Measurements from ENCODE around the gene ITPK1.

ITPK1 gene

DNA sequence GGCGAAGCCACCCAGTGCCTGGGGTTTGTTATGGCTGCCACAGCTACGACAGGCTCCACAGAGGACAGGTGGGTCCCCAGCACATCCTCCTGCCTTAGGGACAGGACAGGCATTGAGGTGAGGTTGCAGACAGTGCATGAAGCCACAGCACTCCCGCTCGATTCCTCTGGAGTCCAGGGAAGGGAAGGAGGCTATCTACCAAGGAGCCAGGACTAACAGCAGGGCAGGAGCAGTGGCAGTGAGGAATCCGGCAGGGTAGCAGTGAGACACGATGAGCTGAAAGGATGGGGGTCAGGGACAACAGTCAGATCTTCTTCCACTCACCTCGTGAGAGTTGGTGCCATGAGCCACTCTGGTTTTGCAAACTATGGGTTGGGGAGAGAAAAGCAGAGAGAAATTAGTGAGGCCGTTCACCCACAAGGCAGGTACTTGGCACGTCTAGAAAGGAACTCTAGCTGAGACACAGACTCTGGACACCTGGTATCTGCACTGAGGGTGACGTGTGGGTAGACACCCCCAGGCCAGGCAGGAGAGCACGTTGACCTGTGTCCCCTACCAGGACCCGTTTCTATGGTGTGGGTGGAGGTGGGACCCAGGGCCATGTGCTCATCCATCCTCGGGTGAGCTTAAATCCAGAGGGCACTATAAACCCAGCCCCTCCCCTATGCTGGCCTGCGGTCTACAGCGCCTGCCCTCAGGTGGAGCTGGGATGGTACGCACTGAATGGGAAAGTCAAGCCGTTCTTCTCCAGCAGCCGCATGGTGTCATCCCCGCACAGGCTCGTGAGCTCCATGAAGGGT, 153.5 kb downstream of the ITPK1 start:
- no peak for DNase-seq

DNA sequence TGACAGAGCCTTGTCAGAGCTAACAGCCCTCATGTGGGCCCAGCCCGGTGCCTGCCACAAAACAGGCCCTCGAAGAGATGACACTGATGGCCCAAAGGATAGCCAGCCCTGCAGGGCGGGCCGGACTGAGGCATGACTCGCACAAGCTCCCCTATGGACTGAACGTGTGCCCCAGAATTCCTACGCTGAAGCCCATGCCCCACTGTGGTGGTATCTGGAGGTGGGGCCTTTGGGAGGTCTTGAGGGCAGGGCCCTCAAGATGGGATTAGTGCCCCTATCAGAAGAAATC, 154.2 kb downstream of the ITPK1 start:
- DNase-seq: no peak

DNA sequence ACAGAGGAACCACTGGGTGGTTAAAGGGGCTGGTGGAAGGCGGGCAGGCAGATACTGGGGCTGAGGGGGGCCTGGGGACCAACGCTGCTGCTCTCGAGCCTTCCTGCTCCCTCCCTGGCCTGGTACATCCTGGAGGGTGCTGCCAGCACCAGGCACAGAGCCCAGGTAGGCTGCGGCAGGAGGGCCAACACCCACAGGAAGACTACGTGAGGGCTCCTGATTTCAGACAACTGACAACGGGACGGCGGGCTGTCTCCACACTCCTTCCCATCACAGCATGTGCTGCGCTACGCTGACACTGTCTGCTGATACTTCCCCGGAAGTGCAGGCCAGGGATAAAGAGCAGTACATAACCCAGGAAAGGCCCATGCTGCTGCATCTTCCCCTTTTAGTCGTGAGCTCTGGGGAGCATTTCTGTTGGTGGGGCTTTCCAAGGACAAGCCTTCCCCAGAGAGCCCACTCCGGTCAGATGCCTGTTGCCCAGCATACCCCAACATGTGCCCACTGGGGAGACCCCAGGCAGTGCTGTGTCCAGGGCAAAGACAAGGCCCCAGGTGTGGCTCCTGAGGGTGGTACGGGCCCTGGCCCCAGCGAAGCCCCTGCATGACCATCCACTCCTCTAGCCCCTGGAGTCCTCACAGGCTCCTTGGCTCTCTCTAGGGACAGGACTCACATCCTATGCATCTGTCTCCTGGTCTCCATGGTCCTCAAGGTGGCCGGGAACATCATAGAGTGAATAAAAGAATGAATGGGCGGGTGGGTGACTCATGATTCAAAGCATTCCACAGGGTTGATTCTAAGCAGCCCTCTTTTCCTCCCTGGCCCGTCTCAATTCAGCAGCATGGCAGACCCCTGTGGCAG, 154.8 kb downstream of the ITPK1 start:
- DNase-seq: no peak

DNA sequence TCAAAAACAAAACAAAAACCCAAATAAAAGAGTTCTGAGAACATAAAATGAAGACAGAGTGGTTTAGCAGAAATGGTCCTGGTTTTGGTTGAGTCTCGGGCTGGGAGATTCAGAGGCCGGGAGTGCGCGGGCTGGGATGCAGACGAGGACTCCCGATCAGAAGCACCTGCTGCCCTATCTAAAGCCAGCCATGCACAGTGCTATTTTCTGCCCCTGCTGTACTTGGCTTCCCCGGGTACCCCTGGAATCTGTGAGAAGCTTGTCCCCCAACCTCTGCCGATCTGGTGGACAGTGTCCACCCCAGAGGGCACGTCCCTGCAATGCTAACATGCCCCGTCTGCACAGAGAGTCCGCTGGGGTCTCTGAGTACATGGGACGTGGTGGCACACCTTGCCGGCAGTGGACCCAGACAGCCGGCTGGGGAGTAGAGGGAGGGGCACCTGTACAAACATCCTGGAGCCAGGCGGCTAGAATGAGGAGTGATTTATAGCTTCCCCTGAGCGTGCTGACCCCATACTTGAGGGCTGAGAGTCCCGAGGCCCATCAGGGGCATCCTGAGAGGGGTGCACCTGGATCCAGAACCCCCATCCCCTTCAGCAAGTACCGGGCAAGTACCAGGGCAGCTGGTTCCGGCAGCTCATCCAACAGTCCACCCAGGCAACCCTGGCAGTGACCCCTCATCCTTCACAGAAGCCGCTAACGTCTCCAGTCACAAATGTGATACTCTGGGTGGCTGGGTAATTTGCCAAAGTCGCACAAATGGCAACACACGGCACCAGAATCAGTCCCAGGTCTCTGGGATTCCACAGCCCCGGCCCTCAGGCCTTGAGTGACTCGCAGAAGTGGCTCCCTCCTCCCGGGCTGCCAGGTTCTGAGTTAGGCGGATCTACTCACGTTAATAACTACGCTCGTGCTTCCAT, 155.7 kb downstream of the ITPK1 start:
- no peak for DNase-seq

DNA sequence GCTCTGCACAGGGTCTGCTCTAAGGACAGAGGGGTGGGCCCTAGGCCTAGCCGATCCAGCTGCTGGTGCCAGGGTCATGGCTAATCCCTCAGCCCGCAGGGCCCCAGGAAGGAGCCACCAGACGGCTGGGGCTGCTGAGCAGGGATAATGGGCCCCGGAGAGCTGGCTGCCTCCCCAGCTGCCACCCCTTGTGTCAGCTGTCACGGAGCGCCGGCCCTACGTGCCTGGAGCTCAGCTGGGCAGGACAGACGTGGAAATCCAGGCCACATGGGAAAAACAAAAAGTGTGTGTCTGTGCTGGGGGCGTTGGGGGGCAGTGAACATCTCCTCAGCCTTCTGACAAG, 156.6 kb downstream of the ITPK1 start:
- peak in 1 of 2 experiments; percentile 38 for DNase-seq

DNA sequence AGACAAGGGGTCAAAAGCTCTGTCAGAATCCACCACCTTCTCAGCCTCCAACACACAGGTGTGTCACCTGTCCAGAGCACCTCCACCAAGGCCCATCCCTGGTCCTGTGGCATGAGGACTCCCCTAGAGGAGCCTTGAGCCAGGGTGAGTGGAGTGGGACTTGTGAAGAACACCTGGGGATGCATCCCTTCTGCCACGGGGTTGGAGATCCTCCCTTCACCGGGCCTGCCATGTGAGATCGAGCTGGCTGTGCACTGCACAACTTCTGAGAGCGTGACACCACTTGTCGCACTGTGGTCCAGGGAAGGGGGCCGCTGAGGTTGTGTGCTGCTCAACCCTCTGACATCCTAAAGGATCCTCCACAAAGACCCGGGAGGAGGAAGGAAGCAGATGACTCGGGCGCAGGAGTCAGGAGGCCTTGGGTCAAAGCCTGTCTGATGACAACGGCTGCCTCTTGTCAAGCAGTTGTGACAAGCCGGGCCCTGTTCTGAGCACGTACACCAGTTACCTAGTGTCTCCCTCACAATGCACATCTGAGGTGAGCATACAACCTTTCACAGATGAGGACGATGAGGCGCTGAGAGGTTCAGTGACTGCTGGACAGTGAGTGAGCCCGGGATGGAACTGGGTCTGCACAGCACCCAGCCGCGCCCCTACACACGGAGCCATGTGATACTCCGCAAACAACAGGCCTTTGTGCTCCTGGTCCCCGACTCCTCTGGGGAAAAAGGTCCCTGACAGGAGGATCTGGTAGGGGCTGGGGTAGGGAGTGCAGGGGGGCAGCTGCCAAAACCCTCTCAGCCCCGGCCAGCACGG, 157.1 kb downstream of the ITPK1 start:
- DNase-seq: no peak

DNA sequence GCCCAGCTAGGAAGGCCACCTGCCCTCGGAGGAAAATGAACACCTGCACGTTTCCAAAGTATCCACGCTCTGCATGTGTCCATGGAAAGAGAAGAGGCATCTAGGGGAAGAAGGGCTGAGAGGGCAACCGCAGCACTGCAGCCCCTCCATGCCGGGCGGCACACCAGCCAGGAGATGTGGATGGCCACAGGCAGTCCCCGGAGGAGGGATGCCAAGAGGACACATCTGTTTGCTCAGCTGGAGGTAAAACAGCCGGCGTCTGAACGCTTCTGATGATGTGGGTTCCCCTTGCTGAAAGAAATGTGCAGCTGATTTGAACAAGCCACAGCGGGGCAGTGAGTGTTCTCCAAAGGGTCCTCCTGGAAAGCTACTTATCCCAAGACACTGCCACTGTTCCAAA, 158.8 kb downstream of the ITPK1 start:
- peak; percentile 72 to 74 for DNase-seq

DNA sequence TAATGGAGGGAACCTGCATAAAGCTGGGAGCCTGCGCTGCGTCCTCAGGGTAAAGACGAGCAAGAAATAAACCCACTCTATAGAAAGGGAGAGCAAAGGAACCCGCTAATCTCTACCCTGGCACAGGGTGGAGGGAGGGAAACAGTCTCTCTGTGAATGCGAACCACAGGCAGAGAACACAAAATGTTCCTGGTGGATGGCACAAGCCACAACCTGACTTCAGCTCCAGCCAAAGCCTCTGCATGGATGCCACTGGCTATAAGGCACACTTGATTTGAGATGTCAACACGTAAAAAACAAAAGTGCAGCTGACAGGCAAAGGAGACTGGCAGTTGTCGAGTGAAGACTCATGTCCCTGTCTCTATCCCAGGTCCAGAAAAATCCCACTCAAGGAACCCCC, 160.3 kb downstream of the ITPK1 start:
- no peak for DNase-seq

DNA sequence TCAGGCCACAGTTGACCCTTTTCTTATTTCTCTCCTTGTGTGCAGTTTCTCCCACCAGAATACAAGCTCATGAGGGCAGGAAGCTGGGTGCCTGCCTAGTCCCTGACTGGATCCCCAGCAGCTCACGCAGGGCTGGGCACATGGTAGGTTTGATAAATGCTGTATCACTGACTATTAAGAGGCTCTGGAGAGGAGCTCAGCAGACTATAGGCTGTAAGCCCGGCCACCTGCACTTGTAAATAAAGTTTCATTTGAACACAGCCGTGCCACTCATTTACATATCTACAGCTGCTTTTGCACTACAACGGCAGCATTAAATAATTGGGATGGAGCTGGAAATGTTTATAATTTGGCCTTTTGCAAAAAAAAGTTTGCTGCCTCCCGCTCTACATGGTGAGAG, 160.8 kb downstream of the ITPK1 start:
- no peak for DNase-seq

DNA sequence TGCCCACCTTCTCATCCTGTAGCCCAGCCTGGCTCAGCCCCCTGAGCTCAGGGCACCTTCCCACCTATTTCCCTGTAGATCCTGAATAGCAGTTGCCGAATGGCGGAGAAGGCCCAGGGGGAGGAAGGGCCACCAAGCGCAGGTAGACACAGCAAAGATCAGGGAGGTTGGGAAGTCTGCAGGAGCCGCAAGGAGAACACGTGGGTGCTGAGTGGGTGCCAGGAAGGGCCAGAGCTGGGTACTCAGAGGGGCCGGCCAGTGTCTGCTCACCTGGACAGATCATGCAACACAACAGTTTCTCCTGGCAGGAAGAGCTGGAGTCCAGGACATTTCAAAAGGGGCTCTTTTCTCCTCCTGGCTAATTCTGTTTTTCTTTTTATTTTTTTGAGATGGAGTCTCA, 162.2 kb downstream of the ITPK1 start:
- DNase-seq: no peak

DNA sequence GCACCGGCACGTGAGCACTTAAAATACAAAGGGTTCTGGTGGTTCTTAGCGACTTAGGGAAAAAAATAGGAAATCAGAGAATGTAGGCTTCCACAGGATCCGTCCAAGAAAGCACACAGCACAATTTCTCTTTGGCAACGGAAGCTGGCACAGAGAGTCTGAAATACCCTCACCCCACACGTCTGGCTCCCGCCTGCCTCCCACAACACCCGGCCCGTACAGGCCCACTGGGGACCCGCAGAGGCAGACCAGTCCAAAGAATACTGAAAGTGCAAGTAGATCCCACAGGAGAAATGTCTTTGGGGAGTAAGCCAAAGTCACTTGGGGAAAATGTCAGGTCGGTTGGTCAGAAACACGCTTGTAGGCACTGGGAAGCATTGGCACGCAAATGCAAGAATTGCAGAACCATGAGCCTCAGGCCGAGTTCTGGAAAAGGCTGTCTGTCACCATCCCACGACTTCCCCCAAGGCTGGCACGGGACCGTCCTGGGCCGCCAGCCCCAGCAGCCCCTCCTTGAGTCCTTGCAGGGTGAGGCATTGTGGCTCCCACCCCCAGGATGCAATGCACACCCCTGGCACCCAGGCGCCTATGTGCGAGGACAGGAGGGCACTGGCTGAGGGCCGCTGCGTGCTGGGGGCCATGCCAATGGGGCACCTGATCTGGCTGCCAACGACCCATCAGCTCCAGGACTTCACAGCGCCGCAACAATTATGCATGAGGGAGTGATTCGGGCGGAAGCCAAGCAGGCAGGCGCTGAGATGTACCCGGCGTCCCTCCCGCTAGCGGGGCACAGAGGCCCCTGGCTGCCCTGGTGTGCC, 163.0 kb downstream of the ITPK1 start:
- DNase-seq: no peak

DNA sequence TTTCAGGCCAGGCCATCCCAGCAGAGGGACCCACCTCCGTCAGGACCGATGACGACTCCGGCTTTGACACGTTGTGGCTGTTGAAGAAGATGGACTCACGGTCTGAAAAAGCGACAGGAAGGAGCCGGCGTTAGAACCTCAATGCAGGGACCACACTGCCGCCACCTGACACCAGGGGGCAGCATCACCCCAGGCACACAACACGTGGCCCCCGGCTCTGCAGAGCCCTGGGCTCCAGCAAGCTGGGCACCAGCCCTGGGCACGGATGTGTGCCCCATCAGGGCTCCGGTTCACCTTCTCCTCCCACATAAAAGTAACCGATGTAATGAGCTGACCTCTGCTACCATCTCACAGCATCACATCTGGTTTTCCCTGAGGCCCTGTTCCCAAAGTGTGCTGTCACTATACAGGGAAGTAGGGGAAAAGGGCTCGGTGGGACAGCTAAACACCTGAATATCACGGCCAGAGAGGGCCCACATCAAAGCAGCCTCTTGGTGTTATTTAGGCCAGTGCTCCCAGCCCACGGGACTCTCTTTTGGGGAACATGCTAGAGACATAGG, 163.7 kb downstream of the ITPK1 start:
- DNase-seq: peak; percentile 60 to 63

DNA sequence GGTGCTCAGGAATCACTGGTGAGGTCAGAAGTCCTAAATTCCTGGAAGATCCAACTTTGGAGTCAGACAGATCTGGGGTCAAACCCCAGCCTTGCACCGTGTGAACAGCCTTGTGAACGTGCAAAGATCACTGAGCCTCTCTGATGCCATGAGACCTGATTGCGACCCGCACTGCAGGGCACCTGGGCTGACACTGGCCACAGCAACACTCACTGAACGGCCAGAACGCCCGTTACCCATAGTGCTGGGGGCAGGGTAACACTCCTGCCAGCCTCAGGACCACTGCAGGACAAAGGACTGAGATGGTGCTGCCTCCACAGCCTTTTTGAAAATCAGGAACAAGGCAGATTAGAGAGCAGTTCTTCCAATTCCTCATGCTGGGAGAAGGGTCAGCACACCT, 164.5 kb downstream of the ITPK1 start:
- no peak for DNase-seq

DNA sequence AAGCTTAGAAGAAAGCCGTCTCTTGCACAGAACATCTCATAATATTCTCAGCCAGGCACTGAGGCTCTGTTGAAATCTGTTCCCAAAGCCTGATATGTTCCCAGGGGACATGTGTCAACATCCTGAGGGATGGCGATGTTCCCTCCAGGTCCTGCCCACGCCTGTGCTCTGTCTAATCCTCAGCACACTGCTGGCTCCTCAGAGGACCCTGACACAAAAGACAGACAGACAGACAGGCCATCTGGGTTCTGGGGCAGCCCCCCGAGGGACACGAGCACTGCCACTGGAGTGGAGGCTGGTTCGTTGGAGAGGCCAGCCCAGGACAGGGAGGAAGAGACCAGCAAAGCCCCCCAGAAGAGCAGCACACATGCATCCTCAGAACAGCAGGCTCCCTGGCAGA, 165.0 kb downstream of the ITPK1 start:
- no peak for DNase-seq

DNA sequence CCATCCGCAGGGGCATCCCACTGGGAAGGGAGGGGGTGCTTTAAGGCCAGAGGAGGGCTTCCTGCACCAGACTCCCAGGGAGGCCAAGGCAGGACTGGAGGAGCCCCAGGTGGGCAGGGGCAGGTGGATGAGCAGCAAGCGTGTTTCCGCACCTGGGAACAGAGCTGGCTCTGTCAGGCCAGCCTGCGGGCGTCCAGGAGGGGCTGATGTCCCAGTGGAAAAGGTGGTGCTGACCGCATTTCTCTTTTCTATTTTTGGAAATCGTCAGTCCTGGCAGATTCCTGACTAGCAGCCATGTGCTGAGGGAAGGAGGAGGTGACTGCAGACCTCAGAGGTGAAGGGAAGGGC, 165.6 kb downstream of the ITPK1 start:
- DNase-seq: no peak

DNA sequence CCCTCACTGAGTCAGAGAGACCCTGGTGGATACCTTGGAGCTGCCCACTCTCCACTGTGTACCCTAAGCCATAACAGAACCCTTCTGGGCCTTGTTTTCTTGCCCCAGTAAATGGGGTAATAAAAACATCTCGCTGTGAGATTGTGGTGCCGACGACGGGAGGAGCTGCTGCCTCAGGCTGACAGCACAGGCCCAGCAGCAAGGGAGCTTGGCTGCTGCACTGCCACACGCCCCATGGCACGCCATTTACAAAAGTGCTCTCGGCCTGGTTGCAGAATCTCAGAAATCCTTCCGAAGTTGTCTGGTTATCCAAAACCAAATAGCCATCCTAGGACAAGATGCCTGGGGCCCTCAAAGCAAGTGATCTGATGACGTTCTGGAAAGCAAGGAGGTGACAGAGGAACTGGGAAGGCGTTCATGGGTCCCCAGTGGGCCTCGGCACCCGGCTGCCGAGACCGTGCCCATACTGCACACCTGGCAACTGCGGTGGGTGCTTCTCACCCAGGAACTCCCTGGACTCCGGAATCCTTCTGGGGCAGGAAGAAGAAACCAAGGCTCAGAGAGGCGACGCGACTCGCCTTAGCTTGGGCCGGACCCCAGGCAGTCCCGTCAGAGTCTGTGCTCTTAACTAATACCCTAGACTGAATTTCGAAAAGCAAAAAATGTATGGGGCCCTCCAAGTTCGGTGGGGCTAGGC, 166.1 kb downstream of the ITPK1 start:
- DNase-seq: no peak

DNA sequence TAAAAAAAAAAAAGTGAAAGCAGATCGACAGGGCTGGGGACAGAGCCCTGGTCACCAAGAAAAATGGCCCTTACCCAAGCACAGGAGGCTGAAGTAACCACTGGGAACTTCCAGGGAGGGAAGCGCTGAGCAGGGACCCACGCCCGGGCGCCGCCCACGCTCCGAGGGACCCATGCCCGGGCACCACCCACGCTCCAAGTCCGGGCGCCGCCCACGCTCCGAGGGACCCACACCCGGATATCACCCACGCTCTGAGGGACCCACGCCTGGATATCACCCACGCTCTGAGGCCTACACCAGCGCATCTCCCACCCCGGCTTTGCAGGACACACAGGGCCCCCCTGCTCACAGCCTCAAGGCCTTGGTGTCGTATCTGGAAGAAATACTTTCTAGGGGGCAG, 167.1 kb downstream of the ITPK1 start:
- DNase-seq: no peak

DNA sequence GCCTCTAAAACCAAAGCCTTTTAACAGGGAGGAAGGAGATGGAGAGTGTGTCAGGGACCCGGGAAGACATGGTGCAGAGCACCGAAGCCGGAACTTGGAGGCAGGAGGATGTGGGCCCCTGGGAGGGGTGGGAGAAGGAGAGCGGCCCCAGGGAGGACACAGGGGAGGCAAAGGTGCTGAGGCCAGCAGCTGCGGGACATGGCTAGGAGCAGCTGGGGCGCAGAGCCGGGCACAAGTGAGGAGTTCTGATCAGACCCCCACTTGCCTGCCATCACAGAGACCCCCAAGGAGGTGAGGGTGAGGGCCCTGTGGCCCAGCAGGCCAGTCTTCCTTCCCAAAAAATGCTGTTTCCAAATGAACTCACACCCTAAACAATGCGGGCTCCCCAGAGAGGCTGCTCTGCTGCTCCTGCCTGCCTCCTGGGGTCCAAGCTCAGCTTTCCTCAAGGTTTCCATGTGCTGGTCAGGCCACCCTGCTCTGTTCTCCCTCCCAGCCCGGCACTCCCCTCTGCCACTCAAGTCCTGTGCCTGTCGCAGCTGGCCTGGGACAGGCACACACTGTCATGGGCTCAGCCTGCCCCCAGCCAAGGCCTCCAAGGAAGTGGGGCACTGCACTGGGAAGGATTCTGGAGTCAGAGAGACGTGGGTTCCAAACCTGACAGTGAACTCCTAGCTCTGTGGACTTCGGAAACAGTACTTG, 168.7 kb downstream of the ITPK1 start:
- no peak for DNase-seq

DNA sequence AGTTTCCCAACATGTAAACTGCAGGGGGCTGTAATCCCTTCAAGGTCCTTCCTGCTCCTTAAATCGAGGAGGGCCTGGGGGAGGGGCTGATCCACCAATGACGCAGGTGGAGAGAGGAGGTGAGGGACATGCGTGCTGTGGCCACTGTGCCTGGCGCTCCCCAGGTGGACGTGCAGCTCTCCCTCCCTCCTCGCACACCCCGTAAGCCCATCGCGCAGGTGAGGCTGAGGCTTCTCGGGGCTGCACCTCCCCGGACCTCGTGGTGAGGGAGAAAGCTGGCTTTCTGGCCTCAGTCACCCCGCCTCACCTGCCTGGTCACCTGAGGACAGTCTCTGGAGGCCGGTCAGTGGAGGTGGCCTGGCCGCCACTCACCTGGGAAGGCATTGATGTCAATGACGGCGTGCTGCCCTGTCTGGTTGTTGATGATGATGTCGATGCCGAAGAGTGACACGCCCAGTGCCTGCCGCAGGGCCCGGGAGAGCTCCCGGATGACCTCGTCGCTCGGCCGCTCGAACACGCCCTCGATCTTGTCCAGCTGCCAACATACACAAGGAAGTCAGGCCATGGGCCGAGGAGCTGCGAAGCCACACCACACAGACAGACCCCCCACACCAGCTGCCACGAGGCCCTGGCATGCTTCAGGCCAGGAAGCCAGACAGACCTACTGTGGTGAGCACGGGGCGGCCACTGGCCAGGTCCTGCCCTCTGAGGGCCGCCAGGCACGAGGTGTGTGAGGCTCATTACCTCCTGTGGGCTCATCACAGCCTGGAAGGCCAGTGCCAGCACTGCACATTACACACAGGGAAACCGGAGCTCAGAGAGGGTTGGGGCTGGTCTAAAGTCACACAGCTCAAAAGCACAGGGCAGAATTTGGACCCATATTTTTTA, 169.5 kb downstream of the ITPK1 start:
- DNase-seq: no peak
